ENCODE measurements around the gene TLR10.

DNA sequence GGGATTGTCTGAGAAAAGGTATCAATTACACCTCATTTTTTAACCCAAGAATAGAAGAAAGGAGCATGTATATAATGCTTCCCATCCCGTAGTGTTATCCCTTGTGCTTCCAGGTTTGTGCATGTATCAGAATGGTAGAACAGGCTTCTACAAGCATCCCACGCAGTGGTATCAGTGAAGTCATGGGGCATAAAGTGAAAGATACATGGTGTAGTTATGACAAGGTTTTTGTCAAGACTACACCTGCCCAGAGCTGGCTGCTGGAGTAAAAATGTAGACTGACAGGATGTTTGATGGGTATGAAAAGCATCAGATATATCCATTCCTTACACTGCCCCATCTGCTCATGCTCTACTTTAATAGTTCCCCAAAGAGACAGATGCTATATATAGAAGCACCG is 12.3 kb upstream of the TLR10 start:
- TF ChIP-seq EZH2 (IDR thresholded peaks at IDR 0.05; ENCODE audit: insufficient read depth, poor library complexity, severe bottlenecking) (no peak), EZH2phosphoT487 (IDR thresholded peaks at IDR 0.05; ENCODE audit: insufficient read depth, low read depth) (no peak)

Data from GM23248 (cell line).